HG02943 (cell line): ENCODE results near the gene MAFF.

Source experiments
- ATAC-seq: cut with Tn5 transposase; IDR thresholded peaks from one replicate; pipeline ENCODE4 v1.9.1; 2021; ENCODE audit warnings: mild to moderate bottlenecking, low read depth, moderate library complexity; ENCODE audit not compliant: unreplicated experiment

MAFF gene

GRCh38 chr22:38203090-38203810, 1.5 kb downstream of the MAFF start:
- ATAC-seq, result no peak

DNA sequence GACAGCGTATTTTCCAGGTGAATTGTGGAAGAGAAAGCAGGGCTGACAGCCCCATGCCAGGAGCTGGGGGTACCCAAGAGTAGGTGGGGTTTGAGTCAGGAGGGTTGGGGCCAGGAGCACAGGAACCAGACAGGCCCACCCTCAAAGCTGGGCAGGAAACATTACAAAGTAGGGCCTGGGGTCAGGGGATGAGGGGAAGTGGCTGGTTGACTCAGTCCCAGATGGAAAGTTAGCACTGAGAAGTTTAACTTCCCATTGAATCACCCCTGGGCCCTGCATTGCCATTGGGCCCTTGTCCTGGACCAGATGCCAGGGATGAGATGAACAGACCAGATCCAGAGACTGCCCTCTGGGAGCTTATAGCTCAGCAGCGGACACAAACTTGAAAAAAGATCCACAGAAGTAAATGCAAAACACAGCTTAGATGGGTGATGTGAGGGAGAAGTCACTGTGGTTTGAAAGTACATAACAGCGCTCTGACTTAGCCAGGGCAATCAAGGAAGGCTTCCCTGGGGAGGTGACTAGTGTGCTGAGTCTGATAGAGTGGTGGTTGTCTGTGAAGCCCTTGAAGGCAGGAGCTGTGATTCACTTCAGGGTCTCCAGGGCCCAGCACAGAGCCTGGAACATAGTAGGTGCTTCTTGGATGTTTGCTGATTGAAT, 2.2 kb downstream of the MAFF start:
- ATAC-seq, result no peak

- no peak for ATAC-seq
Observed at GRCh38 chr22:38204784-38205183, 3.0 kb downstream of the MAFF start.

DNA sequence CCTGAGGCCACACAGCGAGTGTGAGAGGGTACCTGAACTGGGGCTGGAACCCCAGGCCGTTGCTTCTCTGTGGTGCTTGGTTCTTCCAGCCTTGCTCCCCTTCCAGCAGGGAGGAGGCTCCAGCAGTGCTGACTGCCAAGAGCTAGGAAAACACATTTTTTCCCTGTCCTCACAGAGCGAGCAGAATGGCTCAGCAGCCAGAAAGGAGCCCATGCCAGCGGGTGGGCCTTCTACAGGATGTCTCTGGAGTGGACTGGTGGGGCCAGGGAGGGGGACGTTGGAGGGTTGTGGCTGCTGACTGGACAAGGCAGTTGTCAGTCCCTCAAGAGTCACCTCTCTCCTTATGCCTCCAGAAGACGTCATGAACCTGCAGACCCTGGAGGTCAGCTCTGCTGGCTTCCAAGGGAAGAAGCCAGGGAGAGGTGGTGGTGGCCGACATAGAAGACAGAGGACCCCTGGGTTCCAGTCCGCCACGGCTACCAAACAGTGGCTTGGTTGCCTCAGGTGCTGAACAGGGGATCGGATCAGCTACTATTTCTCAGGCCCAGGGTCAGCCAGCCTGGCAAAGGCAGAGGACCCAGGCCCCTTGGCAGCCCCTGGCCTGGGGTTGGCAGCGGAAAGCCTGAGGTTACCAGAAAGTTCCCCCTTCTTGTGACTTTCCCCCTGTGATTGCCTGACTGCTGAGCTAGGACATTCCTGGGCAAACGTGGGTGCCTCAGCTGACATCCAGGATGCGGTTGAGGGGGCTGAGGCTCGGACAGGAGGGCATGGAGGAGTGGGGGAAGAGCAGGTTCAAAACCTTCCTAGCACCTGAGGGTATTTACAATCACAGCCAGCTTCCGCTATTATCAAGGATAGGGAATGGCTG, 3.7 kb downstream of the MAFF start:
- no peak for ATAC-seq

- no peak for ATAC-seq
Observed at GRCh38 chr22:38207898-38208432, 6.2 kb downstream of the MAFF start.

- ATAC-seq, result no peak
Observed at GRCh38 chr22:38208551-38208968, 6.8 kb downstream of the MAFF start.

GRCh38 chr22:38211556-38211955, 9.8 kb downstream of the MAFF start:
- ATAC-seq, result no peak

DNA sequence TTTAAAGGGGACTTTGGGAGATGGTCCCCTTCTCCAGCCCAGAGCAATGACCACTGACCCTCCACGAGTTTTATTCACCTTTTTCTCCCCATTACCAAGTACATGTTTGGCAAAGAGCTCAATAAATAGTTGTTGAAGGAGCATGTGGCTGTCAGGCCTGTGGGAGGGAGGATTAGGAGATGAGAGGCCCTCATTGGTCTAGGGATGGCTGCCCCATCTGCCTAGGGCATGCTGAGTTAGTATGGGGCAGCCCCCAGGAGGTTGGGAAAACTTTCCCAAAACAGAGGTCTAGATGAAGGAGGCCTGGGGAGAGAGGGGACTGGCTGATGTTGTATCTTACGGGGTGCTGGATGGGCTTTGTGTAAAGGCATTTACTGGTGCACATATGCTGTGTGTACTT, 10.6 kb downstream of the MAFF start:
- ATAC-seq, result no peak

DNA sequence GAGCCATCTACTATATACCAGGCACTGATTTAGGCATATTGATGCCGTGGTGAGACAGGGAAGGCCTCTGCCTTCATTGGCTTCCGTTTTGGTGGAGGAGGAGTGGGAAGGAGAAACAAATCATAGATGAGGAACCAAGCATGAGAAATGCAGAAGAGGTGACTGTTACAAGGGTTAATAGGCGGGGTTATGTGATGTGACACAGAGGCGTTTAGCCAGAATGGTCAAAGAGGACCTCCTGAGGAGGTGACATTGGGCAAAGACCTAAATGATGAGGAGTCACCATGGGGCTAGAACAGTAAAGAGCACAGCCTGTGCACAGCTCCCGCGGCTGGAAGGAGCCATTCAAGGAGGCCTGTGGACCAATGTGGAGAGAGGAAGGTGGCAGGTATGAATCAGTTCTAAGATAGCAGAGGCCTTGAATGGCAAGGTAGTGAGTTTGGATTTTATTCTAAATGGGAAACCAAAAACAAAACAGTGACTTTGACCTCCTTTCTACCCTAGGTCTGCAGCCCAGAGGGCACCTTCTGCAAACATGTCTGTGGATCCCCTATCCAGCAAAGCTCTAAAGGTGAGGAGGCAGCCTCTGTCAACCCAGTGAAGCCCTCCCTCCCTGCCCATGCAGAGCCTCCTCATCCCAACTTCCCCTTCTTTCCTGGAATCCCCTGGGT, 11.7 kb downstream of the MAFF start:
- no peak for ATAC-seq

DNA sequence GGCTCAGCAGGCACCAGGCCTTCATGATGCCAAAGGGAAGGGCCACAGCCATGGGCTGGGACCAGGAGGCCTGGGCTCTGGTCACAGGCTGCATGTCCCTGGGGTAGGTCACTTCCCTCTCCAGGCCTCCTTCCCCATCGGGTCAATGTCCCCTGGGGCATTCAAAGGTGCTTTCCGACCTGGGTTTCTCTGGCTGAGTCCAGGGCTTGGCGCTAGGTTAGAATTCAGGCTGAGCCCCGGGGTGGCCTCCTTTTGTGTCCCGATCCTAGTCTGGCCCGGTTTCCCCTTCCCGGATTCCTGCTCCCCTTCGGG, 12.2 kb downstream of the MAFF start:
- ATAC-seq, result no peak

GRCh38 chr22:38214302-38215056, 12.7 kb downstream of the MAFF start:
- ATAC-seq, result no peak

- no peak for ATAC-seq
Observed at GRCh38 chr22:38215156-38216038, 13.6 kb downstream of the MAFF start.

DNA sequence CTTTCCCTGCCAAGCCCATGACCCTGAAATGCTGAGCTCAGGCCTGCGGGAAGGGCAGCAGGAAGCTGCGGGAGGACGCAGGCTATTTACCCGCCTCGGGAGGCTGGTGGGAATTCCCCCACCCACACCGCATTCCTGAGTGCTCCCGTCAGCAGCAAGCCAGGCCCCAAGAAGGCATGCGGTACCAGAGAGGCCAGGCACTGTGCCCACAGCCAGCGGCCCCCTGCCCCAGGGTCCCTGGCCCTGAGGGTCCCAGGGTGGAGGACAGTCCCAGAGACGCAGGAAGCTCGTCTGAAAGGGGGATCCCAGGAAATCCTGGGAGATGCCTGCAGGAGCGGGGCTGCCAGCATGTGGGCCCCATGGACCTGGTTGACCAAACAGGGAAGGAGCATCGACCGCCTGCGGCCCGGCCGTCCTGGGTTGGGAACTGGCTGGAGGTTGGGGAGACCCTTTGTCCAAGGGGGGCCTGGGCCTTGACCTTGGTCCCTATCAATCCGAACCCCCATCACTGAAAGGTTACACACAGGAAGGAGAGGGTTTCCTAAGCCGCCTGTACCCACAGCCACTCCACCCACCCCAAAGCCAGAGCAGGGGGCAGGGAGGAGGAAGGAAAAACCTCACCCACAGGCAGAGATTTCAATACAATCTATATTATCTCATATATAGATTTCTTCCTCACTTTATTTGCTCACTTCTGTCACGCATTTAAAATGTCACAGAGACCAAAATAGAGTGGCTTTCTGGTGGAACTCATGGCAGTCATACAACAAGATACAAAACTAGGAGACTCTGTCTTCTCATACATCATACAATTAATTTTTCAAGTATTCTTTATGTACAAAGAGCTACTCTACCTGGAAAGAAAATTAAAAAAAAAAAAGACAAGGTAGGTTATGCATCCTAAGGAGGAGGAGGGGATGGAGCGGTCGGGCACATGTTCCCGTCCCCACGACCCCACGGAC, 17.1 kb downstream of the MAFF start:
- ATAC-seq, result no peak

GRCh38 chr22:38219632-38220031, 17.8 kb downstream of the MAFF start:
- ATAC-seq, result no peak

DNA sequence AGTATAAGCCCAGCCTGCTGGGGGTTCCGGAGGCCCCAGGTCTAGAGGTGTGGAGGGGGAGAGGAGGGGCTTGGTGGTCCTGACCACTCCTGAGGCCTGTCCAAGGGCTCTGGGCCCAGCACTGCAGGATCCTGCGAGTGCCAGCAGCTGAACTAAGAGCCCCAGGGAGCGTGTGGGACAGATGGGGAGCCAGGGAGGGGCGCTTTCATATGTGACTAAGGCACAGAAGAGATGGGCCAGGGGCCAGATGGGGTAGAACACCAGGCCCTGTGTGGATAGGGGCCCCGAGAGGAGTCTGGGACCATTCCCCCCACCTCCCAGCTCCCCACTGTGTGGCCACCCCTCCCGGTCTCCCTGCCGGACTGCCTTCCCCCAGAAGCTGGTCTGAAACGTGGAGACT, 18.4 kb downstream of the MAFF start:
- no peak for ATAC-seq

DNA sequence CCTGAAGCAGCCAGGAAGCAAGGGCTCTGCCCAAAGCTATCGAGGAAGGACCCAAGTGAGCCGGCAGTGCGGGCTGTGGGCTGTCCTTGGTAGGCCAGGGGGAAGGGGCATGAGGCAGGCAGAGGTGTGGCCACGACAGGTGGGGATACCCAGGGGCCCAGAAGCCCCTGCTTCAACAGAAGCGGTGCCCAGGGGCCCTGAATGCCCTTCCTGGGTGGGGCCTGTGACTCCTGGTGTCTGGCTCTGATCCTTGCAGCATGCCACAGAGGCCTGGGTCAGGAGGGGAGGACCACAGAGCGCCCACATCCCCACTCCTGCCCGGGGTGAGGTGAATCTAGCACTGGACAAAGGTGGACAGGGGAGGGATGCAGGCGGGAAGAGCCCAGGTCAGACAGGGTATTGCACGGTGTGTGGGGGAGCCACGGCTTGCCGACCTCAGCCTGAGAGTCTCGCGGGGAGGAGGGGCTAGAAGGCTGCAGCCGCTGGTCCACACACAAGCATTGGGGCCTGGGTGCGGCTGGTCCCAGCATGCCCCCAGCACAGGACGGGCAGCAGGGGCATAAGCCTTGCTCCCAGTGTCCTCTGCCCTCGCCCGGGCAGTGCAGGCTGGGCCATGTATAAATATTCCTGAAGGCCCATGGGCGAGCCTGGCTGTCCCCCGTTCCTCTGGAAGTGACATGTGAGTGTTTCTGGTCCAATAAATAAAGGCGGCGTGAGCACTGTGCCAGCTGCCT, 19.0 kb downstream of the MAFF start:
- no peak for ATAC-seq

DNA sequence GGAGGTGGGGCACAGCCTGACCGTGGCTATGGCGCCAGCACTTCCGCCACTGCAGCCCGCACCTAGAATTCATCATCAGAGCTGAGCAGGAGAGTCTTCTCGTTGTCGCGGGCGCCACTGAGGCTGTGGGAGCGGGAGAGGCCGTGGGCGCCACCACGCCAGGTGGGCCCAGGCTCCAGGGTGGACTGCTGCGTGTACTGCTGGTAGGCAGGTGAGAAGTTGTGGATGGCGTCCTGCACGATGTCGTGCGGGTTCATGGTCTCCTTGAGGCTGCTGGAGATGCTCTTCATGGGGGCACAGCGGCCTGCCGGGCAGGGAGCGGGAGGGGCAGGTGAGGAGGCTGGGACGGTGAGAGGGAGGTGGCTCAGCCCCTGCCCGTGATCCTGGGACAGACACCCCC, 19.6 kb downstream of the MAFF start:
- no peak for ATAC-seq
